ENCODE results near the gene EIF5A. TPM values are rescaled to one million over a fixed set of nuclear protein-coding genes. Genes with fewer than 3 reads are reported as not detected.

EIF5A gene
- polyA plus RNA-seq, 1 donor: 284 TPM

DNA sequence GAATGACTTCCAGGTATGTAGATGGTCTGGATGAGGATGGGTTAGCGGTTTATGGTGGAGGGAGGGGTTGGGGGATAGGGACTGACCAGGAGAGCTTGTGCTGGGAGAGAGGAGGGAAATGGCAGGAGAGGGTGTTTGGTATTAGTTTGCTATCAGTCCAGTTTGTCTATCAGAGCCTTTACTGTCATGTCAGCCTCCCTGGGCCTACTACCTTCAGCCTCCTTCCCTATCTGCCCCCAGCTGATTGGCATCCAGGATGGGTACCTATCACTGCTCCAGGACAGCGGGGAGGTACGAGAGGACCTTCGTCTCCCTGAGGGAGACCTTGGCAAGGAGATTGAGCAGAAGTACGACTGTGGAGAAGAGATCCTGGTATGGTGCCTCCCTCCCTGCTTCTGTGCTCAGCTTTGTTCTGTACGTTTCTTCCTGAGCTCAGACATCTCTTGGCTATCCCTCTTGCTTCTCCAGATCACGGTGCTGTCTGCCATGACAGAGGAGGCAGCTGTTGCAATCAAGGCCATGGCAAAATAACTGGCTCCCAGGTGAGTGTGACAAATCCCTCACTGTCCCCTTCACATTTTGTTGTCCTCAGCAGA lies 3.8 kb downstream of the EIF5A start:
- no peak for DNase-seq

GRCh38 chr17:7312432-7313087 lies 5.1 kb downstream of the EIF5A start:
- DNase-seq: no peak

DNA sequence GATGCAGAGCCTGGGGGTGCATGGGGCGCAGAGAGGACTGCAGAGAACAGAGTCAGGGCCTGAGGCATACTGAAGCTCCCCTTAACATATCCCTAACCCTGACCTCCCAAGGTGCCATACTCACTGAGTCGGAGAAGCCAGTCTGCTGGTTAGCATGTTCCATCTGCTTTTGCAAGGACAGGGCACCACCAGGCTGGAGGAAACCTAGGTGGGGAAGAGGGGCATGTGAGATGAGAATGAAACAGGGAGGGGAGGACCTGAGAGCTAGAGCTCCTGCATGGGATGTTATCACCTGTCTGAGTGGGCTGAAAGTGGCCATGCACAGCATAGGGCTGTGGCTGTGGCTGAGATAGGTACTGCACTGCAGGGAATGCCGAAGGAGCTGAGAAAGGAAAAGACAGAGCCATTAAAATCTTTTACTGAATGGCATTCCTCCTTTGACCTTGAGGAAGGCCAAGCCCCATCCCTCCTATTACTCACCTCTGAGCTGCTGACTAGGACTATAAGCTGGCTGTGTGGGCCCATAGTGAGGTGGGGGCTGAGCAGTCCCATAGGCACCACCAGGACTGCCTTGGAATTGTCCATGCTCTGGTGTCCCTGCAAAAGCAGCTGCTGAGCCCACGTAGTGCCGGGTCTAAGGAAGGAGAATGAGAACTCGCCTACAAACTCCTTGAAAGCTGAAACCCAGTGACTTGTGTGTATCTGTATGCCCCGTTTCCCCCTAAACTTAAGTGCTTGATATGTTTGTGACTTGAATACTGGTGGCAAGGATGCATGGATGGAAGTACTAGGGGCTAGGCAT lies 5.9 kb downstream of the EIF5A start:
- DNase-seq: no peak

GRCh38 chr17:7313890-7314718 lies 6.7 kb downstream of the EIF5A start:
- no peak for DNase-seq

DNA sequence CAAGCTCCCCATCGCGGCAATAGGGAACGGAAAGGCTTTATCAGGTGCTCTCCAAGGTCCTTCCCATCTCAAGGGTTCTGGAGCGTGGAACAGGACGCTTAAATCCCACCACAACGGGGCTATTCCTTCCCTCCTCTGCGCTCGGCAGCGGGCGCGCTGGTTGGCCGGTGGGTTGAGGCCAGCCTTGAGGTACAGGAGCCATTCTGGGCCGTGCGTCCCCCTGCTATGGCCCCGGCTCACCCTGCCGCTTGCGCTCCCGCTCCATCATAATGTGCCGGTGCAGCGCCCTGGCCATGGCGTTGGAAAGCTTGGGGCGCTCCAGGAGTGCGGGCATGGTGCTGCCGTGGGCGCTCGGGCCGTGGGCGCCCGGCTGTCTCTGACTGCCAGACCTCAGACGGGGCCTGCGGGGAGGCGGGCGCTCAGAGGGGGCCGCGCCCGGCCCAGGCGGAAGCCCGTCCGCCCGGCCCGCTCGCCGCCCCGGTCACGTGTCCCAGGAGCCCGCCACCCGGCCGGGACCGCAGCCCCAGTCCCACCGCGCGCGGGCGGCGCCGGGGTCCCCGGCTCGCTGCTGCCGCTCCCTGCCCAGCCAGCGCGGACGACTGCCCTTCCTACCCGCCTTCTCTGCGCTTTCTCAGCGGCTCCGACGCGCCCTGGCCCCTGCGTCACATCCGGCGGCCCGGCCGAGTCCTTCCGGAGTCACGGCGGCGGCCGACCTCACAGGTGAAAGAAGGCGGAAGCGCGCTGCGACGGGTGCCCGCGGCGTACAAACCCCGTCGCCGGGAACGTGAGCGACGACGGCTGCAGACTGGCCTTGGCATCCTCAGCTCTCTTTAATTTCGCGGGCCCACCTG lies 7.5 kb downstream of the EIF5A start, which contains the start of gene GPS2:
TSS of gene GPS2 (minus strand) at position 642 of the 851 bp plus-strand sequence. CDS start at position 334, 308 bp downstream.
- peak; percentile 86 for DNase-seq

- no peak for DNase-seq
Measured at GRCh38 chr17:7315570-7316235, 8.3 kb downstream of the EIF5A start.

DNA sequence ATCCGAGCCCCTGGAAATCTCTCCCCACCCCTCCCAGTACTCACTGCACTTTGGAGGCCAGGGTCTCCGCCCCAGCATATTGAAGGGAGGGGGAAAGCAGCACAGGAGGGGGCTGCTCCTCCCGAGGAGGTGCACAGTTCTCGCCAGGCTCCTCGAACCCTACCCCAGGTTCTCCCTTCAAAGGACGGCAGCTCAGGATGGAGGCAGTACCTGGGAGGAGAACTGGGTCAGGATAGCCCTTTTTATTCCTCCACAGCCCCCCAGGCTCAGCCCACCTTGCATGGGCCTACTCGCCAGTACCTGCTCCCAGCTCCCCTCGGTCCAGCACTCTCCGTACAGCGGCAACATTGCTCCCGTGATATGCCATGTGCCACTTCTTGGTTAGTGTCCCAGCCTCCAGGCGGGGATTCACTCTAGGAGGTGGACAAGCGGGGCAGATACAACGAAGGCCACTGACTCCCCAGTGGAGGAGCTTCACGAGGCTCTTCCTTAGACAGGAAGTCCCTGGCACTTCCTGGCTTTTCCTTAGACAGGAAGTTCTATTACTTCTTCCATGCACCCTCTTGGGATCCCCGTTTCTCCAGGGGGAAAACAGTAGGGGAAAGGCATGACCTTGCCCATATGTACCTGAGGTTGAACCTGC lies 9.9 kb downstream of the EIF5A start:
- no peak for DNase-seq

- no peak for DNase-seq
Measured at GRCh38 chr17:7318121-7318860, 10.9 kb downstream of the EIF5A start.

DNA sequence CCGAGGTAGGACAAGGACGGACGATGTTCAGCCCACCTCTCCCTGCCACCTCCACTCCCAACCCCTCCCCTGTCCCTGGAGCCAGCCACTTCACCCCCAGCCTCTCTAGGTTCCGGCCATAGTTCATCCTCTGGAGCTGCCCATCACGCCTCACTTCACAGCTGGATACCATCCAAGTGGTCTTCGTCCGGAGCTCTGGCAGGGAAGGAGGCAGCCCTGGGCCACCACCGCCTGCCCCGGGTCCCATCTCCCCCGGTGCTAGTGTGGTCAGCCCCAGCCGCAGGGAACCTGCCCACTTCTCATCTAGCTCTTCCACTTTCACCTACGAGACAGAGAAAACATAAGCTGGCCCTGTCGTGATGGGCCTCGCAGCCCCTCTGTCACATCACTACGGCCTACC lies 14.0 kb downstream of the EIF5A start:
- no peak for DNase-seq

GRCh38 chr17:7322520-7323194 lies 15.2 kb downstream of the EIF5A start:
- DNase-seq: no peak

GRCh38 chr17:7323731-7324437 lies 16.5 kb downstream of the EIF5A start:
- DNase-seq: no peak

DNA sequence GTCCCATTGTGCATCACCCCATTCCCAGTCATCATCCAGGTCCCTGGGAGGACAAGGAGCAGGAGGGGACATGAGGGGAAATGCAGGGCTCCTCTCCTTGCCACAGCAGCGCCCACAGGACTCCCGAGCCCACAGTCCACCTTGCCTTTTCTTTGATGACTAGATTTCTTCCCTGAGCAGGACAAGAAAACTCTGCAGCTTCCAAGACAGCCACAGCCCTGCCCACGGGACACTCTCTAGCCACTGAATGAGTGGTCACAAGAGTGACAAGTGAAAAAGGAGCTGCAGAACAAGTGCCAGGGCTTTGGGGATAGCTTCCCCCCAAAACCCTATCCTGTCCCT lies 17.0 kb downstream of the EIF5A start:
- no peak for DNase-seq

DNA sequence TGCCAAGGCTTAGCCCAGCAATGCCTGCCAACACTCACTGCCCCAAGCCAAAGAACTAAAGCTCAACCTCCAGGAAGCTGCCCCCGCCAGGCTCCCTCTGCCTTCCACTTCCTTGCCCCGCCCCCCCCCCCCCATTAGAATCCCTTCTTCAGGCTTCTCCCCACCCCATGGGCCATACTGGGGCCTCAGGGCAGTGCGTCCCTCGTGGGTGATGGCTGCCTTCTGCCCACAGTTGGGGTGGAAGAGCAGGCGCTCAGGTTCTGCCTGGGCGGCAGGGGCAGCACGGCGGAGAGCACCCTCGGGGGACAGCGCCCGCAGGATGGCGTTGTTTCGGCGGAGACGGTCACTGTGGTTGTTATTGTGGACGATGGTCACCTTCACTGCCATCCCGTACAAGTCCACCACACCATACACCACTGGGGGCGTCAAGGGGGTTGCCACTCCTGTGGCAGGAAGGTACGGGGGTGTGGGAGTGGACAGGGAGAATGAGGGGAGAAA lies 17.7 kb downstream of the EIF5A start:
- DNase-seq: no peak

- DNase-seq: no peak
Measured at GRCh38 chr17:7326186-7326585, 18.8 kb downstream of the EIF5A start.

GRCh38 chr17:7327056-7327455 lies 19.6 kb downstream of the EIF5A start:
- DNase-seq: no peak

GRCh38 chr17:7327501-7327900 lies 20.1 kb downstream of the EIF5A start:
- no peak for DNase-seq

GRCh38 chr17:7328009-7328408 lies 20.6 kb downstream of the EIF5A start:
- no peak for DNase-seq

DNA sequence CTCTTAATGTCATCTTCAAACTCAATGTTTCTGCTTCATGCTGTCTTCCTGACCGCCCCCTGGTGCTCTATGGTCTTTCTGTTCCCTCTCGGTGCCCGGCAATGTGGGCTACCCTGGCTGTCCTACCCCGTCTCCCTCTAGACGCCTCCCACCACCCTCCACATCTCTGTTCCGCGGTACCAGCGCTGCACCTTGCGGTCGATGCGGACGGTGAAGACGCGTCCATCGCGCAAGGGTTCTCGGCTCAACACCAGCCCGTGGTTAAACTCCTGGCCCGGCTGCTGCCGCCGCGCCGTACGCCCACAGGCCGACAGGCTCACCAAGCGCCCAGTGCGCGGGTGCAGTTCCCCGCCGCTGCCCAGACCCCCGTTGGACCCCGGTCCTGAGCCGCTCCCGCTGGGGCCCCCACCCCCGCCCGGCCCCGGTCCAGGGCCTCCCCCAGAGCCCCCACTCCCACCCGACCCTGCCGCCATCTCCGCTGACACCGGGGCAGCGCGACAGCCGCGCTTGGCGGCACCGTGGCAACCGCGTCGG lies 21.5 kb downstream of the EIF5A start, which contains the start of gene NEURL4:
TSS of gene NEURL4 (minus strand) at position 496 of the 534 bp plus-strand sequence. CDS start at position 473, 23 bp downstream.
- no peak for DNase-seq
